SW 1271 (cell line): ENCODE data around the gene MAD1L1.
"Not testable (repeated sequence)": the region's sequence is repeated elsewhere in the genome, so short reads cannot be mapped to it uniquely, and the experiment has no call there.

Experiments used
- DNase-seq, 2 experiments: peaks; one replicate each; lab custom pipeline; 2025; lab: John Stamatoyannopoulos, UW

Gene MAD1L1

DNA sequence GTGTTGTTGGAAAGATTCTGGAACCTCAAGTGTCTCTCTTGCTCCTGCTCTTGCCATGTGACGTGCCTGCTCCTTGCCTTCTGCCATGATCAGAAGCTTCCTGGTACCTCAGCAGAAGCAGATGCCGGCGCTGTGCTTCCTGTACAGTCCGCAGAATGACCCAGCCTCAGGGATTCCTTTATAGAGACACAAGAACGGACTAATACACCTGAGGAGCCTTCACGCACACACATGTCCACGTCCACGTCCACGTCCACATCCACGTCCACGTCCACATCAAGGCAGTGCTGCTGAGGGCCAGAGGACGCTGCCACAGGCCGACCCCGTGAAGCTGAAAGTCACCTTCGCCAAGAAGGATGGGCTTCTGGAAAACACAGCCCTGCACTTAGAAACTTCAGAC is 190.1 kb downstream of the MAD1L1 start:
- no peak for DNase-seq

DNA sequence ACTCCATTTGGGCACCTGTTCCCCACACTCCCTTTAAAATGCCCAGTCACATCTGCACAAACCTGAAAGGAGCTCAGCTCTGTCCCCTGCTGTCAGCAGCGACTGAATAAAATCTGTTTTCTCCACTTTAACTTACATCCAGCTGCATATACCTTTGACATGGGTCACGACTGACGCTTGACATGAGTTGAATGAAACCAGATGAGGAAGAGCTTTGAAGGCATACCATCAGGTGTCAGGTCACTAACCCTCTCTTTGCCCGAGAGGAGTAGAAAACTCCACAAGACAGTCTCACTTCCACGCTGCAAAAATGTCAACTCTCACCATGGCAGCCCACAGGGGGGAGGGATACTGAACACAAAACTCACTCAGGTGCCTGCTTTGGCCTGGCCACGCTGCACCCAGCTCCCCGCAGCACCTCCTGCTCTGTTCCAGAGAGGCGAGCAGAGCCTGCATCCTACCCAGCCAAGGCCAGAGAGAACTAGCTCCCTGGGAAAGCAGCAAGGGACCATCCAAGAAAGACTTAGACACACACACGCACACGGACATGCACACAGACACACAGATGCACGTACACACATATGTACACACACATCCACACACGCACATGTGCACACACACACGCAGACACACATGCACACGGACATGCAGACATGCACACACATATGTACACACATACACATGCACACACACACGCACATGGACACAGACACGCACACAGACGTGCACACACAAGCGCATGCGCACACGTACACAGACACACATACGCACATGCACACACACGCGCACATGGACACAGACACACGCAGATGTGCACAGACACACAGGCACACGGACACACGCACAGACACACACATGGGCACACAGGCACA is 191.0 kb downstream of the MAD1L1 start:
- no peak for DNase-seq

DNA sequence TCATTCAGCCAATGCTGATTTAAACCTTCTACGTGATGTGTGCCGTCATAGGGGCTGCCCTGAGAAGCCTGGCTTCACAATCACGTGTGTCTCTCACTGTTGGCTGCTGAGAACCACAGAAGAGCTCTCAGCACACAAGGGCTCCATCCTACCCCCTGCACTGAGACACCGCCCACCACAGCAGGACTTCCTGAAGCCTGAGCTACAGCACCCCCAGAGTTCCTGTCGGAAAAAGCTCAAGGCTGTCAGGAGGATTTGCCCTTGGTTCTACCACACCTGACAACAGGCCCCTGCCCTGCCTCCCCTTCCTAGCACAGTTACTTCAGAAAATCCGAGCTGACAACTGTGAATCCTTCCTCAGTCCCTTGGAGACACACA is 191.9 kb downstream of the MAD1L1 start:
- no peak for DNase-seq

DNA sequence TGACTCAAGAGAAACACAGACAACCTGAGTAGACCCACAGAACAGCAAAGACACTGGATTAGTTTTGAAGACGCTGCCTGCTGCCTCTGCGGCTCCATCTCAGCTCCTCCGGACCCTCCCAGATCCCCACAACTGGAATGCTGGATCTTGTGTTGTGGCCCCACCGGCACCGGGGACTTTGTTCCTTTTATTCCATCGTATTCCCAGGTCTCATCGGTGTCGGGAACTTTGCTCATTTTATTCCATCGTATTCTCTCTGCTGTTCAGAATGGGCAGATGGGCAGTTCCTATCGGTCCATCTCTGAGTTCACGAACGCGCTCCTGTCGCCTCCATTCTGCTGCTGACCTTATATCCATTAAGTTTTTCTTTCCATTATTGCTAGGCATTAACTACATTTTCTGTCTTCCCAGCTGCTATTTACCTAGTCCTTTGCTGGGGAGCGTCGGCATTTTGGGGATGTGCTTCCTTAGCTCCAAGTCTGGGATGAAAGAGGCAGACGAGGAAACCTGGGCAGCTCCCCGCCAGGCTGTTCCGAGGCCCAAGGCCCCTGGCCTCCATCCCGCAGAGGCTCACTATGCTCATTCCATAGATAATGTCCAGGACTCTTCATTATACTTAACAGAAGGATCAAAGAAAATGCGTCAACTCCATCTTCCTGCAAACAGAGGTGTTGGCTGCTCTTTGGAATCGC is 192.4 kb downstream of the MAD1L1 start:
- no peak for DNase-seq

DNA sequence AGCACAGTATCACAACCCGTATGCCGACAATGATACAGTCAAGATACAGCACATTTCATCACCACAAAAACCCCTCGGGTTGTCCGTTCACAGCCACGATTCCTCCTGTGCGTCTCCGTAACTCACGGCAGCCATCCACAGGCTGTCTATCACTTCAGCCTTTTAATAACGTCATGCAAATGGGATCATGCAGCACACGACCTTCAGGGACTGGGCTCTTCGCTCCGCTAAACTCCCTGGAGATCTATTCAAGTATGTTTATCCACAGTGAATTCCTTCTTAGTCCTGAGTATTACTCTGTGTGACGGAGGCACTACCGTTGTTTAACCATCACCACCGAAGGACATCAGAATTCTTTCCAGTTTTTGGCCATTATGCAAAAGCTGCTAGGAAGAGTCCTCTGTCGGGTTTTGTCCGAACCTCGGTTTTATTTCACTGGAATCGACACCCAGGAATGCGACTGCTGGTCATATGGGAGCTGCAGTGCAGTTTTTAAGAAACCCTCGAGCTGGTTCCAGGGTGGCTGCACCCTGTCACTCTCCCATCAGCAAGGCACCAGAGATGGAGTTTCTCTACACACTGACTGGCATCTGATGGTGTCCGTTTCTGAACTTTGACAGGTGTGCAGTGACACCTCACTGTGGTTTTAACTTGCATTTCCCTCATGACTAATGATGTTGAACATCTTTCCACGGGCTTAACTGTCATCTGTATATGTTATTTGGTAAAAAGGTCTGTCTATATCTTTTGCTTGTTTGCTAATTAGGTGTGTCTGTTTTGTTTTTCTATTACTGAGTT is 193.6 kb downstream of the MAD1L1 start:
- DNase-seq = no peak

DNA sequence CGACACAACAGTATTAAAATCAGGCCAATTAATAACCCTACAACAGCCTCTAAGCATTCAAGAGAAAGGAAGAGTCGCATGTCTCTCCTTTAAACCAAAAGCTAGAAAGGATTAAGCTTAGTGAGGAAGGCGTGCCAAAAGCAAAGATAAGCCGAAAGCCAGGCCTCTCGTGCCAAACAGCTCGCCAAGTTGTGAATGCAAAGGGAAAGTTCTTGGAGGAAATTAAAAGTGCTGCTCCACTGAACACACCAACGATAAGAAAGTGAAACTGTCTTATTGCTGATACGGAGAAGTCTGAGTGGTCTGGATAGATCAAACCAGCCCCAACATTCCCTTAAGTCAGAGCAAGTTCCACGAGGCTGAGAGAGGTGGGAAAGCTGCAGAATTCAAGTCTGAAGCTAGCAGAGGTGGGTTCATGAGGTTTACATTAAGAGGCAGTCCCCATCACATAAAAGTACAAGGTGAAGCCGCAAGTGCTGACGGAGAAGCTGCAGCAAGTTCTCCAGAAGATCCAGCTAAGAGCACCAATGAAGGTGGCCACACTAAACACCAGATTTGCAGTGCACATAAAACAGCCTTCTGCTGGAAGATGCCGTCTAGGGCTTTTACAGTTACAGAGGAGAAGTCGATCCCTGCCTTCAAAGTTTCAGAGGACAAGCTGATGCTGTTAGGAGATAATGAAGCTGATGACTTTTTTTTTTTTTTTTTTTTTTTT is 194.8 kb downstream of the MAD1L1 start:
- no peak for DNase-seq

DNA sequence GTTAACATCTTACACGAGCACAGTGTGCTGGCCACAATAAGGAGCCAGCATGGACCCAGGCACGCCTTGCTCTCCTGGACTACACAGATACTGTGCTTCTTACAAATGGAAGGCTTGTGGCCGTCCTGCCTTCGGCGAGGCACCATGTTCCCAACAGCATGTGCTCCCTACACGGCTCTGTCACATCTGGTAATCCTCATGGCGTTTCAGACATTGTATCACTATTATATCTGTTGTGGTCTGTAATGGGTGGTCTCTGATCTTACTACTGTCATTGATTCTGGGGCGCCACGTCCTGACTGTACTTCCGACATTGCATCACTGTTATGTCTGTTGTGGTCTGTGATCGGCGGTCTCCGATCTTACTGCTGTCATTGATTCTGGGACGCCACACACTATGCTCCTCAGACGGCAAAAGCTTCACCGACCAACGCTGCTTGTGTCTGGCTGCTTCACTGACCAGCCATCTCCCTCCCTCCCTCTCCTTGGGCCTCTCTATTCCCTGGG is 195.4 kb downstream of the MAD1L1 start:
- DNase-seq = no peak

DNA sequence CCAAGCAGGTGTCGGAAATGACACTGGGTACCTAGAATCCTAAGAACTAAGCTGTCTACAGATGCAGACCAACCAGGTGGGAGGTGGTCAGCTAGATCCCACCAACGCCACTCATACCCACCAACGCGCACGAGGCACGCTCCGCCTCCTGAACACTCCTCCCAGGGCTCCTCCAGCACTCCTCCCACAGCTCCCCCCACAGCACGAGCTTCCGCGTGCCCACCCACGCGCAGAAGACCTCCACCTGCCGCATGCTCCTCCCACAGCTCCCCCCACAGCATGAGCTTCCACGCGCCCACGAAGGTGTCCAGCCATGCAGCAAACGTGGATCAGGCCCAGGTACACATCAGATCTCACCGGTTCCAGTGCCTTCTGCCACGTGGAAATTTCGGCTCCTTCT is 196.0 kb downstream of the MAD1L1 start:
- no peak for DNase-seq

DNA sequence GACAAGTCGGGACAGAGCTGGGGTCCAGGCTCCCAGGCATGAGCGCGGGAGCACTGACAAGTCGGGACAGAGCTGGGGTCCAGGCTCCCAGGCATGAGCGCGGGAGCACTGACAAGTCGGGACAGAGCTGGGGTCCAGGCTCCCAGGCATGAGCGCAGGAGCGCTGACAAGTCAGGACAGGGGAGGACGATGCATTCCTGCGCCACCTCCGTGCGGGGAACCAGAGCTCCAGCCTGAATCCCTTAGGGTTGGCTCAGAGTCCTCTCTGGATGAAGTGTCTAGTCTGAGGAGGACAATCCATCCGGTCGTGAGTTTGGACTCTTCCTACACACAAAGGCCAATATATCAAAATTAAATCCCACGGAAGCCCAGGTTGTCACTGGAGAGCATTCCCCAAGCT is 196.5 kb downstream of the MAD1L1 start:
- DNase-seq = not testable (repeated sequence)

DNA sequence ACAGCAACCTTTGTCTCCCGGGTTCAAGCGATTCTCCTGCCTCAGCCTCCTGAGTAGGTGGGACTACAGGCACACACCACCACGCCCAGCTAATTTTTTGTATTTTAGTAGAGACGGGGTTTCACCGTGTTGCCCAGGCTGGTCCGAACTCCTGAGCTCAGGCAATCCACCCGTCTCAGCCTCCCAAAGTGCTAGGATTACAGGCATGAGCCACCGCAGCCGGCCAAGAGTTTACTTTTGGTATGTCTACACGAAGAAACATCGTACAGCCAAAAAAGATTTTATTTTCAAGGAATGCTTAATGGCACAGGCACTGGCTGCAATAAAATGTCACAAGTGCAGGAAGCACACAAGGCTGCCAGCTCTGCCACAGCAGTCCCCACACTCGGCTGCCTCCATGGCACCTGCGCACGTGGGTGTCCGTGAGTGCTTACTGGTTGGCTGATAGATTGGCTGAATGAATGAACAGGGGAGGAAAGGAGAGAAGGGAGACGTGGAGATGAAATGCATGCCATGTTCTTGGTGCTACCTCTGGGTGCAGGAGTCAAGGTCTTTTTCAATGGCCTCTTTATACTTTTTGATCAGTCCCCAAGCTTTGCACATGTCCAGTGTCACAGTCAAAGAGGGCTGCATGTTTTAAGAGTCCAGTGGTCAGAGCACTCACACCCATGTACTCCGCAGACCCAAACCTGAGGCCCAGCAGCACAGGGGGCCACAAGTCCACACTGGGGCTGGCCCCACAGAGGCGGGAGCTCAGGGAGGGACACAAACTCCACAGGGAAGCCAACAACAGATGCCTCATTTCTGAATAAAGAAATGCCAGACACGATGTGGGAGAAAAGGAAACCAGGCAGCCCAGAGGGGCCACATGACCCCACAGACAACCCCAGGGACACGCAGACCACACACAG is 198.2 kb downstream of the MAD1L1 start:
- no peak for DNase-seq

DNA sequence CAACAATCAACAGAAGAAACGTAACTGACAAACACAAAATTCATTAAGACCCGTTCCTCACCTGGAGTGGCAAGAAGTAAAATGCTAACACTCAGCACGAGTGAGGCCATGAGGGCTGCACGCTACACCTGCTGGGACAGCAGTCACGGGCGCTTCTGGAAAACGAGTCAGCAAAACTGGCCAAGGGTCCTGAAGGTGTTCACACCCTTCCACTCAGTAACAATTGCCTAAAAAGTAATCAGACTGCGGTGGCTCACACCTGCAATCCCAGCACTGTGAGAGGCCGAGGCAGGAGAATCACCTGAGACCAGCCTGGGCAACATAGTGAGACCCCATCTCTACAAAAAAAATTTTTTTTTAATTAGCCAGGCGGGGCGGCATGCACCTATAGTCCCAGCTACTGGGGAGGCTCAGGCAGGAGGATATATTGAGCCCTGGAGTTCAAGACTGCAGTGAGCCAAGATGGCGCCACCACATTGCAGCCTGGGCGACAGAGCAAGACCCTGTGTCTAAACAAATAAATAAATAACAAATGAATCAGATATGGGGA is 199.1 kb downstream of the MAD1L1 start:
- no peak for DNase-seq

DNA sequence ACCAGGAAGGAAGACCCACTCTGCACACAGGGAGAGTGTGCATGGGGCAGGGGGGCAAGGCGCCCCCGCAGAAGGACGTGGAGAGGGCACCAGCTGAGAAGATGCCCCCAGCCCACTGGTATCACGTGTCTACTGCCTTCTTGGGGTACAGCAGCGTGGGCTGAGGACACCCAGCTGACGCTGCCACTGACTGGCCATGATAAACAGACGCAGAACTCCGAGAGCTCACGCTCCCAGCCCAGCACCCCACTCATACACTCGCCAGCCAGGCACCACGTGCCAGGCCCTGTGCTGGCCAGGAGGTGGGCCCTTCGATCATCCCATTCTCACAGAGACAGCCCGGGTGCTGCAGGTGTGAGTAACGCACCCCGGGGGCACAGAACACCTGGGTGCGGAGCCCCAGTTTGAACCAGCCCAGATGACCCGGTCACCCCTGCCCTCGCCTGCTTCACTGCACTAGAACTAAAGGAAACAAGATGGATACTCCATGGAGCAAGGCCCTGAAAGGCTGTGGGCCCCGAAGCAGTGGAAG is 199.8 kb downstream of the MAD1L1 start:
- no peak for DNase-seq

DNA sequence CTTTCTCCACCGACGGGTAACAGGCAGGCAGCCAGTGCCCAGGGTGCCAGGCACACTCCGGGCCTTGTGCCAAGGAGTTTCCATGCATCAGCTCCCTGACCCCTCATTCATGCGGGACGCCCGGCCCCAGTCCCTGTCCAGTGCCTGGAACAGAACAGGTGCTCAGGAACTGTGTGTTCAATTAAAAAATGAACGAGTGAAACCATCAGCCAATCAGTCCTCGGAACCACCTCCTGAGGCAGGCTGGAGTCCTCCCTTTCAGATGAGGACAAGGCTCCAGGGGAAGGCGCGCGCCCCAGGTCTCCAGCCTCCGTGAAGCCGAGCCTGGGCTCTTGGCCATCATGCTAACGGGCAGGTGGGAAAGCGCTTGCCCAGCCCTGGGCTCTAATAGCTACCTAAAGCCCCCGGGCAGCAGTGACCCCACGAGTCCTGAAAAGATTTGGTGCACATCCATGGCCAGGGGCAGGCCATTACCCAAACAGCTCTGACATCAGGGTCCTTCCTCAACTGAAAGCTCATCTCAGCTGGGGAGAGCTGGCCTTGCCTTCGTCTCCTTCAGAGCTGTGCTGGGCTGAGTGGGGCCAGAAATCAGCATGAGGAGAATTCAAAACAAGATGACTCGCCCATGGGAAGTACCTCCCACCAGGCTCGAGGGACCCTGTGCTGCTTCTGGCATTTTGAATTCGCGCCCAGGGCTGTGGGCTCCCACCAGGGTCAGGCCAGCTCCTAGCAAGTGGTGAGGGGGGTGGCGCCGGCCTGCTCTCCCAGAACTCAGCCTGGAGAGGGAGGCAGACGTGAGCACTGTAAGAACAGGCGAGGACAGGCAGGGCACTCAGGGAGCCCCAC is 200.5 kb downstream of the MAD1L1 start:
- DNase-seq = no peak

DNA sequence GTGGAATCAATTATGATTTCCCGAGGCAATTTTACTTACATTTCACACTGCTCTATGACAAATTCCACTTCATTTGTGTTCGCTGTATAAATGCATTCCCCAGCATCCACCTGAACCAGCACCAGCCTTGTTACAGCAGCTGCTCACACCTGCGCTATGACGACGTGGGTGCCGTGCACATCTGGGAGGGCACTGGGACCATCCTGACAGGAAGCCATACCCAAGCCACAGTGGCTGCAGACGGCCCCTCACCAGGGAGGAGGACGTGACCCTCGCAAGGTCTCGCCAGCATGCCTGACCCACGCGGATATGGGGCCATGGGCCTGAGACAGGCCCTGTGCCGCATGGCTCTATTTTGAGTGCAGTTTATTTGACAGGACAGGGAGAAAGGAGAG is 201.3 kb downstream of the MAD1L1 start:
- DNase-seq = no peak

DNA sequence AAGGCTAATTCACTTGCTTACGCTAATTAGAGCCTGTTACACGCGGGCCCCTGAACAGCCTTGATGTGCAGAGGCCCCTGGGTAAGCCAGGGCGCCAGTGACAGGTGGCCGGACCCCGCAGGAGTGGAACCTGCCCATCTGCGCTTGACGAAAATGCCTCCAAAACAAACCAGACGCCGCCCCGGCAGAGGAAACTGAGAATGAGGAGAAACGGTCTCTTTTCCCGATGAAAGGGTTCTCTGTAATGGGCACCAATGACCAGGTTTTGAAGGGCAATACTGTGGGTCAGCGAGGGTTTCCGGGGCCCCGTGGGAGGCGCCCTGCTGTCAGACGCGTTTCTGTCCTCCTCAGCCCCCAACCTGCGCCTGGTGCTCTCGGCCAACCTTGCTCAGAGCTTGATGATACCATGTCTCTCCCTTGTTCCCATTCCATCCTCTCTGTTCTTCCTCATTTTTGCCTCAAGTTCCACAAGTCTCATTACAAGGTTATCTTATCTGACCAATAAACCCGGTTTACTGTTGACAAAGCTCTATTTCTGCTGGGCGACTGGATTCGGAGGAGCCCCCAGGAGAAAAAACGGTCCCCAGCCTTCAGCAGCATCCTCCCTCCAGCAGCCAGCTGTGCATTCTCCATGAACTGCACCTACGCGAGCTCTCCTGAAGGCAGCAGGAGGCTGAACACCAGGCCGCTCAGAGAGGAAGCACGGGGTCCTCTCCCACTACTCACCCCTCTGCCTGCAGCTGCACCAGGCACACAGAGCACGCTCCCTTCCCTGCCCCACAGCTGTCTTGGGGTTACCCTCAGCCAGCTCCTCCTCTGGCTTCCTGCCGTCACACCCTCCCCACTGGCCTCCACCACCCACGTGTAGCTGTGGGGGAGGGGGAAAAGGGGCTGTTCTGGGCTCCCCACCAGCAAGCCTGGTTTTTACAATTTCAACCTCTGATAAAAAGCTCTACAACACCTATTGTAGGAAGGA is 202.0 kb downstream of the MAD1L1 start:
- DNase-seq = no peak

DNA sequence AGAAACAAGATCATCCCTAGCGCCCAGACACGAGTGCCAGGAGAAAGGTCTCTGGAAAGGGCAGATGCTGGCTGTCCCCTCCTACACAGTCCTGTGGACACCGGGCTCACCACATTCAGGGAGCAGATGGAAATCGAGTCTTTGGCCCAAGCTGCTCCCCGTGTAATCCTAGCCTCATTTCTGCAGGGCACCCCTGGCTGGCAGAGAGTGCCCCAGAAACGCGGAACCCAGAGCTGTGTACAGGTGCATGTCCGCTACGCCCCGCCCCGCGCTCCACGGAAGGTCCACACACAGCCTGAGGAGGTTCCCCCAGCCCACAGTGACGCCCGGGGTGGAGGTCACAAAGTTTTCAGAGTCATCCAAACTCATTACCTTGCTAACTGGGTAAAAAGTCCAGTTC is 202.8 kb downstream of the MAD1L1 start:
- no peak for DNase-seq

DNA sequence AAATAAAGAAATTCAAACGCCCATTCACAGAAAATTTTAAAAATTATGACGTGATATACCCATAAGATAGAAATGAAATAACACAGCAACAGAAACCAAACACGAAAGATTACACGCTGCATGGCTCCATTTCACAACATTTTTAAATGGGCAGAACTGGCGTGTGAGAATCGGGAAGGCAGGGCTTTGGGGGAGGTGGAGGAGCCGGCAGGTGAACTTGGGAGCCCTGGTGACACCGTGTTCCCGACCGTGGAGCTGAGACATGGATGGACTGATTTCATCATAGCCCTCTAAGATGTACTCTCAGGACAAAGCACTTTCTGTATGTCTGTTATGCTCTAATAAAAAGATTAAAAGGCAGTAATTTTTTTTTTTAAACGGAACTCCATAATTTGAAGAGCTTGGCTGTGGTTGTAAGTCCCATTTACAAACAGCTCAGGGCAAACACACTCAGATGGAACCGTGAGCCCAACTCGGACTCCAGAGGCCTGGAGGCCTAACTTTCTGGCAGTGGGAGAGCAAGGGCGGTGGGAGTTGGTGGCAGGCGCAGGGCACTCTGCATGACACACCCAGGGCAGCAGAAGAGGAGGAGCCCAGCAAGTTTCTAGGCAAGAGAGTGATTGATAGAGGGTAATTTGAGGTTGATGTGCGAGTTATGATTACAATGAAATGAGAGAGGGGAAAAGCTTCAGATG is 203.4 kb downstream of the MAD1L1 start:
- DNase-seq = no peak
